Fibroblast of skin of abdomen (primary cell): Measurements from ENCODE around the gene RAB6B.

Source experiments
- DNase-seq: peaks from one replicate; pipeline ENCODE4 v3.0.0-alpha.2; 2013

The RAB6B gene

GRCh38 chr3:133834621-133835417 is 60.9 kb downstream of the RAB6B start:
- DNase-seq, result no peak

GRCh38 chr3:133833880-133834620 is 61.6 kb downstream of the RAB6B start:
- no peak for DNase-seq

- no peak for DNase-seq
These were observed 62.4 kb downstream of the RAB6B start for GRCh38 chr3:133833267-133833666.

GRCh38 chr3:133832802-133833144 is 62.9 kb downstream of the RAB6B start:
- DNase-seq, result no peak

- no peak for DNase-seq
These were observed 63.5 kb downstream of the RAB6B start for GRCh38 chr3:133831966-133832801.

- no peak for DNase-seq
These were observed 65.6 kb downstream of the RAB6B start for GRCh38 chr3:133830071-133830470.

GRCh38 chr3:133829310-133829707 is 66.4 kb downstream of the RAB6B start:
- no peak for DNase-seq

- DNase-seq, result no peak
These were observed 66.9 kb downstream of the RAB6B start for GRCh38 chr3:133828576-133829309.

- no peak for DNase-seq
These were observed 68.0 kb downstream of the RAB6B start for GRCh38 chr3:133827684-133828083.

- DNase-seq, result no peak
These were observed 68.5 kb downstream of the RAB6B start for GRCh38 chr3:133827136-133827535.

- no peak for DNase-seq
These were observed 69.5 kb downstream of the RAB6B start for GRCh38 chr3:133825969-133826727.

- DNase-seq, result no peak
These were observed 70.7 kb downstream of the RAB6B start for GRCh38 chr3:133824961-133825485.

- DNase-seq, result no peak
These were observed 73.7 kb downstream of the RAB6B start for GRCh38 chr3:133821767-133822638.

GRCh38 chr3:133820889-133821675 is 74.6 kb downstream of the RAB6B start:
- DNase-seq, result no peak

GRCh38 chr3:133820129-133820528 is 75.6 kb downstream of the RAB6B start:
- DNase-seq, result no peak

GRCh38 chr3:133815386-133815785 is 80.3 kb downstream of the RAB6B start:
- no peak for DNase-seq

- DNase-seq, result peak; percentile 16
These were observed 82.8 kb downstream of the RAB6B start for GRCh38 chr3:133812872-133813271.

- peak; percentile 92 for DNase-seq
These were observed 89.8 kb downstream of the RAB6B start, which contains the start of gene SRPRB for GRCh38 chr3:133805702-133806475. Gene SRPRB, plus strand, starts transcription at chr3:133805815. Its CDS starts 34 bp downstream, at chr3:133805849.

GRCh38 chr3:133805384-133805701 is 90.3 kb downstream of the RAB6B start:
- no peak for DNase-seq
